ENCODE results near the gene TTPAL.

DNA sequence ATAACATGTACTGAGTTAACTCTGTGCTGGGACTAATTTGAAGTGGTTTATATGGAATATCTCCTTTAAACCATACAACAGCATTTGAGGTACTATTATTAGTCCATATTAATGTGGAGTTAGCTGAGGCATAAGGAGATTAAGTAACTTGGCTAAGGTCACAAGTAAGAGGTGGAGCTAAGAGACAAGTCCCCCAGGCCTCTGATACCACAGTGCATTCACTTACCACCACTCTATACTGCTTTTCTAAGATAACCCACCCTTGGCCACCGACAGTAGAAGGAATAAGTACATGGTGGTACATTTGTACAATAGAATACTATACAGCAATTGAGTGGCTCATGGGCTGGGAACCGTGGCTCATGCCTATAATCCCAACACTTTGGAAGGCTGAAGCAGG, 16.4 kb upstream of the TTPAL start:
- TF ChIP-seq, protein P1, sequence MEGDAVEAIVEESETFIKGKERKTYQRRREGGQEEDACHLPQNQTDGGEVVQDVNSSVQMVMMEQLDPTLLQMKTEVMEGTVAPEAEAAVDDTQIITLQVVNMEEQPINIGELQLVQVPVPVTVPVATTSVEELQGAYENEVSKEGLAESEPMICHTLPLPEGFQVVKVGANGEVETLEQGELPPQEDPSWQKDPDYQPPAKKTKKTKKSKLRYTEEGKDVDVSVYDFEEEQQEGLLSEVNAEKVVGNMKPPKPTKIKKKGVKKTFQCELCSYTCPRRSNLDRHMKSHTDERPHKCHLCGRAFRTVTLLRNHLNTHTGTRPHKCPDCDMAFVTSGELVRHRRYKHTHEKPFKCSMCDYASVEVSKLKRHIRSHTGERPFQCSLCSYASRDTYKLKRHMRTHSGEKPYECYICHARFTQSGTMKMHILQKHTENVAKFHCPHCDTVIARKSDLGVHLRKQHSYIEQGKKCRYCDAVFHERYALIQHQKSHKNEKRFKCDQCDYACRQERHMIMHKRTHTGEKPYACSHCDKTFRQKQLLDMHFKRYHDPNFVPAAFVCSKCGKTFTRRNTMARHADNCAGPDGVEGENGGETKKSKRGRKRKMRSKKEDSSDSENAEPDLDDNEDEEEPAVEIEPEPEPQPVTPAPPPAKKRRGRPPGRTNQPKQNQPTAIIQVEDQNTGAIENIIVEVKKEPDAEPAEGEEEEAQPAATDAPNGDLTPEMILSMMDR (IDR thresholded peaks at IDR 0.05), result no peak
- TF ChIP-seq POLR2A (IDR thresholded peaks at IDR 0.05), result no peak
